ENCODE results near the gene CCNB1IP1.

DNA sequence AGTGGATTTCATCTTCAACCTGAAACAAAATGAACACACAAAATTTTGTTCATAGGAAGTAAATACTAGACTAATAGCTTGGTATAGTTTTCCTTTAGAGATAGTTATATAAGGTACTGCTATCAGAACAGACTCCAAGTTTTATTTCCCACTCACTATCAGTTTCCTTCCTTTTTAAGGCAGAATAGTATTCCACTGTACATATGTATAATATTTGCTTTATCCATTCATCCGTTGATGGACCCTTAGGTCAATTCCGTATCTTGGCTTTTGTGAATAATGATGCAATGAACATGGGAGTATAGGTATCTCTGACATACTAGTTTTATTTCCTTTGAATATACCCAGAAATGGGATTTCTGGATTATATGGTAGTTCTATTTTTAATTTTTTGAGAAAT is 3.7 kb downstream of the CCNB1IP1 start:
- TF ChIP-seq CTCF (IDR thresholded peaks at IDR 0.05) (no peak), POLR2A (IDR thresholded peaks at IDR 0.05) (no peak)

All from Peyer's patch (tissue), 4 donors.